A549 (cell line): ENCODE results near the gene NMT1.

Source experiments
- MAFK ChIP-seq: fragments of 450-650 bp; IDR thresholded peaks from 2 replicates; pipeline ENCODE4 v1.6.1; 2014; ENCODE audit not compliant: partially characterized antibody
- SREBF2 ChIP-seq: fragments of 450-650 bp; IDR thresholded peaks from 2 replicates; pipeline ENCODE4 v1.6.1; 2014; ENCODE audit warnings: mild to moderate bottlenecking, moderate library complexity
- ZSCAN20 ChIP-seq: fragments of 250-450 bp; sonication (Bioruptor Pico); IDR thresholded peaks from 2 replicates; pipeline ENCODE4 v1.8.0; 2022; ENCODE audit warnings: mild to moderate bottlenecking, moderate library complexity
- TF ChIP-seq, protein P1 (sequence below): IDR thresholded peaks from 2 replicates; pipeline ENCODE4 v1.6.1; 2012
- TF ChIP-seq, protein P2 (sequence below): fragments of >200 bp; sonication (Bioruptor Twin); formaldehyde crosslinking; IDR thresholded peaks from 3 replicates; pipeline ENCODE4 v1.5.1; 2016
- TF ChIP-seq, protein P3 (sequence below): fragments of 450-650 bp; IDR thresholded peaks from 2 replicates; pipeline ENCODE4 v1.6.1; 2014; ENCODE audit warnings: antibody characterized with exemption

DNA sequence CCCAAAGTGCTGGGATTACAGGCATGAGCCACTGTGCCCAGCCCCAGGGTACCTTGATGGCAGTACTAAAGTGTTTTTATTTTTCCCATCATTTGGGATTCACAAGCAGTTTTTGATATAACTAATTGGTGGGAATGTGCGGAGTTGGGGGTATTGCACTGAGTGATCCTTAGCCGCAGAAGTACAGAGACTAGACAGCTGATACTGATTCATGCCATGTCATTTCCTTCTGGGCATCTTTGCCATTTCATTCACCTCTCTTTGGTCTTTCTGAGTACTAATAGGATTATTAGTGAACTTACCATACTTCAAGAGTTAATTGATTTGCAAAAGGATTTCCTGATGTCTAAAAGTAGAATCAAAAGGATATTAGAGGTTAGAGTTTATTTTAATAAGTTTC lies 9.7 kb downstream of the NMT1 start:
- no peak for TF ChIP-seq SREBF2
- no peak for TF ChIP-seq ZSCAN20 (CRISPR knock-in tag)
- TF ChIP-seq, protein P1, sequence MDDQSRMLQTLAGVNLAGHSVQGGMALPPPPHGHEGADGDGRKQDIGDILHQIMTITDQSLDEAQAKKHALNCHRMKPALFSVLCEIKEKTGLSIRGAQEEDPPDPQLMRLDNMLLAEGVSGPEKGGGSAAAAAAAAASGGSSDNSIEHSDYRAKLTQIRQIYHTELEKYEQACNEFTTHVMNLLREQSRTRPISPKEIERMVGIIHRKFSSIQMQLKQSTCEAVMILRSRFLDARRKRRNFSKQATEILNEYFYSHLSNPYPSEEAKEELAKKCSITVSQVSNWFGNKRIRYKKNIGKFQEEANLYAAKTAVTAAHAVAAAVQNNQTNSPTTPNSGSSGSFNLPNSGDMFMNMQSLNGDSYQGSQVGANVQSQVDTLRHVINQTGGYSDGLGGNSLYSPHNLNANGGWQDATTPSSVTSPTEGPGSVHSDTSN = no peak
- TF ChIP-seq, protein P2, sequence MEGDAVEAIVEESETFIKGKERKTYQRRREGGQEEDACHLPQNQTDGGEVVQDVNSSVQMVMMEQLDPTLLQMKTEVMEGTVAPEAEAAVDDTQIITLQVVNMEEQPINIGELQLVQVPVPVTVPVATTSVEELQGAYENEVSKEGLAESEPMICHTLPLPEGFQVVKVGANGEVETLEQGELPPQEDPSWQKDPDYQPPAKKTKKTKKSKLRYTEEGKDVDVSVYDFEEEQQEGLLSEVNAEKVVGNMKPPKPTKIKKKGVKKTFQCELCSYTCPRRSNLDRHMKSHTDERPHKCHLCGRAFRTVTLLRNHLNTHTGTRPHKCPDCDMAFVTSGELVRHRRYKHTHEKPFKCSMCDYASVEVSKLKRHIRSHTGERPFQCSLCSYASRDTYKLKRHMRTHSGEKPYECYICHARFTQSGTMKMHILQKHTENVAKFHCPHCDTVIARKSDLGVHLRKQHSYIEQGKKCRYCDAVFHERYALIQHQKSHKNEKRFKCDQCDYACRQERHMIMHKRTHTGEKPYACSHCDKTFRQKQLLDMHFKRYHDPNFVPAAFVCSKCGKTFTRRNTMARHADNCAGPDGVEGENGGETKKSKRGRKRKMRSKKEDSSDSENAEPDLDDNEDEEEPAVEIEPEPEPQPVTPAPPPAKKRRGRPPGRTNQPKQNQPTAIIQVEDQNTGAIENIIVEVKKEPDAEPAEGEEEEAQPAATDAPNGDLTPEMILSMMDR = no peak
- TF ChIP-seq, protein P3, sequence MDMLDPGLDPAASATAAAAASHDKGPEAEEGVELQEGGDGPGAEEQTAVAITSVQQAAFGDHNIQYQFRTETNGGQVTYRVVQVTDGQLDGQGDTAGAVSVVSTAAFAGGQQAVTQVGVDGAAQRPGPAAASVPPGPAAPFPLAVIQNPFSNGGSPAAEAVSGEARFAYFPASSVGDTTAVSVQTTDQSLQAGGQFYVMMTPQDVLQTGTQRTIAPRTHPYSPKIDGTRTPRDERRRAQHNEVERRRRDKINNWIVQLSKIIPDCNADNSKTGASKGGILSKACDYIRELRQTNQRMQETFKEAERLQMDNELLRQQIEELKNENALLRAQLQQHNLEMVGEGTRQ = no peak
- TF ChIP-seq MAFK = no peak
